ENCODE results near the gene SASH3. TPM values are rescaled to one million over a fixed set of nuclear protein-coding genes. Genes with fewer than 3 reads are reported as not detected.

SASH3 gene
- total RNA-seq, 1 donor from 2014 or later = not detected

GRCh38 chrX:129771266-129771995 is 8.3 kb upstream of the SASH3 start:
- Mint-ChIP-seq H3K27me3 (ENCODE audit: unreplicated experiment) (peaks cover 2% of the 10 kb centered on the region), H3K27ac (ENCODE audit: unreplicated experiment) (no peak overlapping the region), H3K4me1 (ENCODE audit: unreplicated experiment) (no peaks in the 10 kb centered on the region), H3K36me3 (ENCODE audit: low read depth, unreplicated experiment) (no peaks in the 10 kb centered on the region), H3K9me3 (ENCODE audit: unreplicated experiment) (no peaks in the 10 kb centered on the region), H3K4me3 (ENCODE audit: unreplicated experiment) (no peak overlapping the region)
- no peak for DNase-seq (ENCODE audit: low spot score)
- TF ChIP-seq CTCF (IDR thresholded peaks at IDR 0.05; ENCODE audit: unreplicated experiment) = no peak

DNA sequence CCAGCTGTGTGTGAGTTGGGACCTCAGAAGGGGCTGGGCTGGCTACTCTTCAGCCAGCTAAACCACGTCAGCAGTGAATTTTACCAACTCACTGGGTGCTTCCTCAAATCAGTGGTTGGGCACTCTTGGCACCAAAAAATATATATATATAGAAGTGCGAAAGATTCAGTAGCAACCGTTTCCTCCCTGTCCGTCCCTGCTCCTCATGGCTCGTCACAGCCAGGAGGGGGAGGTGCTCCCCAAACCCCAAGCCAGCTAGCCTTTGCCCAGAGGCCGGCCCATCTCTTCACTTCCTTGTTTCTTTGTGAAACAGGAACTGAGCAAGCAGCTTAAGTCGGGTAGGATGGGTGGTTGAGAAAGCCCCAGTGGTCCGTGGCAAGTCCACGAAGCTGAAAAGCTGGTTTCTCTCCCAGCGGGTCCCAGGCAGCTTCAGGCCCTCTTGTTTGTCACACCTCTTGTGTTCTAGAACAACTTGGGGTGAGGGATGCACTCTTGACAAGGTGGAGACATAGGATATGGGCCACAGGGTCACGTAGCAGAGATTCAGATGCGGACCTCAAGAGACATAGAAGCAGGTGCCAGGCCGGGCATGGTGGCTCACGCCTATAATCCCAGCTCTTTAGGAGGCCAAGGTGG is 6.8 kb upstream of the SASH3 start:
- no peaks in the 10 kb centered on the region for H3K4me1 Mint-ChIP-seq (ENCODE audit: unreplicated experiment)
- no peak overlapping the region for H3K4me3 Mint-ChIP-seq (ENCODE audit: unreplicated experiment)
- H3K9me3 Mint-ChIP-seq (ENCODE audit: unreplicated experiment) = no peaks in the 10 kb centered on the region
- peaks cover 2% of the 10 kb centered on the region for H3K27me3 Mint-ChIP-seq (ENCODE audit: unreplicated experiment)
- no peak for DNase-seq (ENCODE audit: low spot score)
- no peak for TF ChIP-seq CTCF (IDR thresholded peaks at IDR 0.05; ENCODE audit: unreplicated experiment)
- H3K36me3 Mint-ChIP-seq (ENCODE audit: low read depth, unreplicated experiment) = no peaks in the 10 kb centered on the region
- H3K27ac Mint-ChIP-seq (ENCODE audit: unreplicated experiment) = no peak overlapping the region

GRCh38 chrX:129773649-129774458 is 5.9 kb upstream of the SASH3 start:
- Mint-ChIP-seq H3K4me1 (ENCODE audit: unreplicated experiment) (no peaks in the 10 kb centered on the region), H3K36me3 (ENCODE audit: low read depth, unreplicated experiment) (peaks cover under 1% of the 10 kb centered on the region), H3K27ac (ENCODE audit: unreplicated experiment) (no peak overlapping the region), H3K9me3 (ENCODE audit: unreplicated experiment) (no peaks in the 10 kb centered on the region), H3K27me3 (ENCODE audit: unreplicated experiment) (peaks cover 2% of the 10 kb centered on the region), H3K4me3 (ENCODE audit: unreplicated experiment) (no peak overlapping the region)
- no peak for DNase-seq (ENCODE audit: low spot score)
- TF ChIP-seq CTCF (IDR thresholded peaks at IDR 0.05; ENCODE audit: unreplicated experiment) = no peak

- no peaks in the 10 kb centered on the region for H3K4me1 Mint-ChIP-seq (ENCODE audit: unreplicated experiment)
- H3K36me3 Mint-ChIP-seq (ENCODE audit: low read depth, unreplicated experiment) = peaks cover 6% of the 10 kb centered on the region
- H3K4me3 Mint-ChIP-seq (ENCODE audit: unreplicated experiment) = no peak overlapping the region
- H3K27me3 Mint-ChIP-seq (ENCODE audit: unreplicated experiment) = peaks cover 7% of the 10 kb centered on the region
- no peaks in the 10 kb centered on the region for H3K9me3 Mint-ChIP-seq (ENCODE audit: unreplicated experiment)
- no peak overlapping the region for H3K27ac Mint-ChIP-seq (ENCODE audit: unreplicated experiment)
- TF ChIP-seq CTCF (IDR thresholded peaks at IDR 0.05; ENCODE audit: unreplicated experiment) = no peak
- DNase-seq (ENCODE audit: low spot score) = no peak
These were observed 2.3 kb upstream of the SASH3 start for GRCh38 chrX:129777218-129778030.
